ENCODE data around the gene CHRD. TPM values are rescaled to one million over a fixed set of nuclear protein-coding genes. Genes with fewer than 3 reads are reported as not detected.

CHRD gene
- polyA plus RNA-seq, 1 experiment: 1.5 TPM

DNA sequence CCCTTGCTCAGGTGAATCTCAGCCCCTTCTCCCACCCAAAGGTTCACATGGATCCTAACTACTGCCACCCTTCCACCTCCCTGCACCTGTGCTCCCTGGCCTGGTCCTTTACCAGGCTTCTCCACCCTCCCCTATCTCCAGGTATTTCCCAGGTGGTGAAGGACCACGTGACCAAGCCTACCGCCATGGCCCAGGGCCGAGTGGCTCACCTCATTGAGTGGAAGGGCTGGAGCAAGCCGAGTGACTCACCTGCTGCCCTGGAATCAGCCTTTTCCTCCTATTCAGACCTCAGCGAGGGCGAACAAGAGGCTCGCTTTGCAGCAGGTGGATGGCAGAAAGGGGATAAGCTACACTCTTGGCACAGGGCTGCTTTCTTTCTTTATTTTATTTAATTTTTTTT, 37.9 kb upstream of the CHRD start:
- Histone ChIP-seq H3K4me3 (ENCODE audit: low read depth, low read length) (no peak overlapping the region), H3K27me3 (ENCODE audit: control insufficient read depth, insufficient read depth, low read length) (no peaks in the 10 kb centered on the region), H3K36me3 (ENCODE audit: control insufficient read depth, insufficient read depth, low read length) (peaks cover 10% of the 10 kb centered on the region)
- TF ChIP-seq, protein P1, sequence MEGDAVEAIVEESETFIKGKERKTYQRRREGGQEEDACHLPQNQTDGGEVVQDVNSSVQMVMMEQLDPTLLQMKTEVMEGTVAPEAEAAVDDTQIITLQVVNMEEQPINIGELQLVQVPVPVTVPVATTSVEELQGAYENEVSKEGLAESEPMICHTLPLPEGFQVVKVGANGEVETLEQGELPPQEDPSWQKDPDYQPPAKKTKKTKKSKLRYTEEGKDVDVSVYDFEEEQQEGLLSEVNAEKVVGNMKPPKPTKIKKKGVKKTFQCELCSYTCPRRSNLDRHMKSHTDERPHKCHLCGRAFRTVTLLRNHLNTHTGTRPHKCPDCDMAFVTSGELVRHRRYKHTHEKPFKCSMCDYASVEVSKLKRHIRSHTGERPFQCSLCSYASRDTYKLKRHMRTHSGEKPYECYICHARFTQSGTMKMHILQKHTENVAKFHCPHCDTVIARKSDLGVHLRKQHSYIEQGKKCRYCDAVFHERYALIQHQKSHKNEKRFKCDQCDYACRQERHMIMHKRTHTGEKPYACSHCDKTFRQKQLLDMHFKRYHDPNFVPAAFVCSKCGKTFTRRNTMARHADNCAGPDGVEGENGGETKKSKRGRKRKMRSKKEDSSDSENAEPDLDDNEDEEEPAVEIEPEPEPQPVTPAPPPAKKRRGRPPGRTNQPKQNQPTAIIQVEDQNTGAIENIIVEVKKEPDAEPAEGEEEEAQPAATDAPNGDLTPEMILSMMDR (IDR thresholded peaks at IDR 0.05; ENCODE audit: insufficient read depth, low read depth, low read length): no peak
- POLR2A ChIA-PET: no interaction called here
- DNase-seq (ENCODE audit: low read depth): no peak
- CTCF ChIA-PET: interaction anchor here (0.9 to 10.5 kb wide), 2 partner anchors 12 to 30 kb away, joined by 3 to 65 read pairs; no protein-coding TSS in a partner anchor

DNA sequence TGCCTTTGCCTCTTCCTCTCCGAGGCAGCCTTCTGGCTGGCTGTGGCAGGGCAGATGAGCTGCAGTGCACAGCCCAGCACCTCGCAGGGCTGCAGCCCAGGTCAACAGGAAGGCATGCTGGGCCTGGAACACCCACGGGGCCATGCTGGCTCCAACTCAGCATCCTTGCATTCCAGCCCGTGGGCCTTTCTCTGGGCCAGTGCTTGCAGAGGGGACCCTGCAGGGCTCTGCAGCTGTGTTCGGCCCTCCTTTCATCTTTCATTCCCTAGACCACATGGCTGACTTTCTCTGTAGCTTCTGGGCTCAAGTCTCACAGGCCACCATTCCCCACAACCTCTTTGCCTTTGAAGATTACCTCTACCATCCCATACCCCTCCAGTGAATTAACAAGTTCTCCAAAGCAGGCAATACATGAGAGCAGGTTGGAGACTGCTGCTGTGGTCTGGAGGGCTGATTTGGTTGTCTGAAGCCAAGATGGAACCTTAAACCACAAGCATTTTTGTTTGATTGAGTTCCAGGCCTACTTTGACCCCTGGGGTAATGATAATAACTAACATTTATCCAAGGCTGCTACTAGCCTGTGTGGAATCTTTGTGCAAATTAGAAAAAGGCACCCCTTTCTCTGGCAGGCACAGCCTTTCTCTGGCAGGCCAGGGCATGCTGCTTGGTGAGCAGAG, 36.5 kb upstream of the CHRD start:
- Histone ChIP-seq H3K4me3 (ENCODE audit: low read depth, low read length) (no peak overlapping the region), H3K36me3 (ENCODE audit: control insufficient read depth, insufficient read depth, low read length) (peaks cover 10% of the 10 kb centered on the region), H3K27me3 (ENCODE audit: control insufficient read depth, insufficient read depth, low read length) (no peaks in the 10 kb centered on the region)
- no peak for DNase-seq (ENCODE audit: low read depth)
- CTCF ChIA-PET: interaction anchor here (10.5 kb wide), 1 partner anchor 11 kb away, joined by 65 read pairs; no protein-coding TSS in a partner anchor
- POLR2A ChIA-PET: interaction anchor here (0.6 to 0.7 kb wide), 2 partner anchors 15 to 328 kb away, joined by 8 to 20 read pairs; no protein-coding TSS in a partner anchor
- TF ChIP-seq, protein P1 (IDR thresholded peaks at IDR 0.05; ENCODE audit: insufficient read depth, low read depth, low read length): no peak

DNA sequence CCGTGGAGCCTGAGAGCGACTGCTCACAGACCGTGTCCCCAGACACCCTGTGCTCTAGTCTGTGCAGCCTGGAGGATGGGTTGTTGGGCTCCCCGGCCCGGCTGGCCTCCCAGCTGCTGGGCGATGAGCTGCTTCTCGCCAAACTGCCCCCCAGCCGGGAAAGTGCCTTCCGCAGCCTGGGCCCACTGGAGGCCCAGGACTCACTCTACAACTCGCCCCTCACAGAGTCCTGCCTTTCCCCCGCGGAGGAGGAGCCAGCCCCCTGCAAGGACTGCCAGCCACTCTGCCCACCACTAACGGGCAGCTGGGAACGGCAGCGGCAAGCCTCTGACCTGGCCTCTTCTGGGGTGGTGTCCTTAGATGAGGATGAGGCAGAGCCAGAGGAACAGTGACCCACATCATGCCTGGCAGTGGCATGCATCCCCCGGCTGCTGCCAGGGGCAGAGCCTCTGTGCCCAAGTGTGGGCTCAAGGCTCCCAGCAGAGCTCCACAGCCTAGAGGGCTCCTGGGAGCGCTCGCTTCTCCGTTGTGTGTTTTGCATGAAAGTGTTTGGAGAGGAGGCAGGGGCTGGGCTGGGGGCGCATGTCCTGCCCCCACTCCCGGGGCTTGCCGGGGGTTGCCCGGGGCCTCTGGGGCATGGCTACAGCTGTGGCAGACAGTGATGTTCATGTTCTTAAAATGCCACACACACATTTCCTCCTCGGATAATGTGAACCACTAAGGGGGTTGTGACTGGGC, 35.1 kb upstream of the CHRD start:
- ChIA-PET CTCF (interaction anchor here (1.0 to 10.5 kb wide), 9 partner anchors 8 to 456 kb away, joined by 3 to 65 read pairs (median 5); partner anchors contain the start of gene FAM131A), POLR2A (no interaction called here)
- TF ChIP-seq, protein P1 (IDR thresholded peaks at IDR 0.05; ENCODE audit: insufficient read depth, low read depth, low read length): no peak
- Histone ChIP-seq H3K36me3 (ENCODE audit: control insufficient read depth, insufficient read depth, low read length) (peaks cover 10% of the 10 kb centered on the region), H3K4me3 (ENCODE audit: low read depth, low read length) (no peak overlapping the region), H3K27me3 (ENCODE audit: control insufficient read depth, insufficient read depth, low read length) (no peaks in the 10 kb centered on the region)
- DNase-seq (ENCODE audit: low read depth): no peak

DNA sequence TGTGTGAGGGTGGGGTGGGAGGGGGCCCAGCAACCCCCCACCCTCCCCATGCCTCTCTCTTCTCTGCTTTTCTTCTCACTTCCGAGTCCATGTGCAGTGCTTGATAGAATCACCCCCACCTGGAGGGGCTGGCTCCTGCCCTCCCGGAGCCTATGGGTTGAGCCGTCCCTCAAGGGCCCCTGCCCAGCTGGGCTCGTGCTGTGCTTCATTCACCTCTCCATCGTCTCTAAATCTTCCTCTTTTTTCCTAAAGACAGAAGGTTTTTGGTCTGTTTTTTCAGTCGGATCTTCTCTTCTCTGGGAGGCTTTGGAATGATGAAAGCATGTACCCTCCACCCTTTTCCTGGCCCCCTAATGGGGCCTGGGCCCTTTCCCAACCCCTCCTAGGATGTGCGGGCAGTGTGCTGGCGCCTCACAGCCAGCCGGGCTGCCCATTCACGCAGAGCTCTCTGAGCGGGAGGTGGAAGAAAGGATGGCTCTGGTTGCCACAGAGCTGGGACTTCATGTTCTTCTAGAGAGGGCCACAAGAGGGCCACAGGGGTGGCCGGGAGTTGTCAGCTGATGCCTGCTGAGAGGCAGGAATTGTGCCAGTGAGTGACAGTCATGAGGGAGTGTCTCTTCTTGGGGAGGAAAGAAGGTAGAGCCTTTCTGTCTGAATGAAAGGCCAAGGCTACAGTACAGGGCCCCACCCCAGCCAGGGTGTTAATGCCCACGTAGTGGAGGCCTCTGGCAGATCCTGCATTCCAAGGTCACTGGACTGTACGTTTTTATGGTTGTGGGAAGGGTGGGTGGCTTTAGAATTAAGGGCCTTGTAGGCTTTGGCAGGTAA, 34.3 kb upstream of the CHRD start:
- TF ChIP-seq, protein P1 (IDR thresholded peaks at IDR 0.05; ENCODE audit: insufficient read depth, low read depth, low read length): peak; percentile 64
- no peak for DNase-seq (ENCODE audit: low read depth)
- no peak overlapping the region for H3K4me3 ChIP-seq (ENCODE audit: low read depth, low read length)
- ChIA-PET CTCF (interaction anchor here (0.7 to 10.5 kb wide), 11 partner anchors 8 to 455 kb away, joined by 3 to 65 read pairs (median 5); partner anchors contain the start of gene FAM131A), POLR2A (interaction anchor here (0.6 kb wide), 1 partner anchor 23 kb away, joined by 3 read pairs; no protein-coding TSS in a partner anchor)
- H3K36me3 ChIP-seq (ENCODE audit: control insufficient read depth, insufficient read depth, low read length): peaks cover 10% of the 10 kb centered on the region
- no peaks in the 10 kb centered on the region for H3K27me3 ChIP-seq (ENCODE audit: control insufficient read depth, insufficient read depth, low read length)
